Measurements from ENCODE around the gene SLC22A5. TPM values are rescaled to one million over a fixed set of nuclear protein-coding genes. Genes with fewer than 3 reads are reported as not detected.
A peak's percentile ranks its signal among the peaks of the same experiment; 100 is the strongest.

Gene SLC22A5
- total RNA-seq, 2 experiments from 2014 or later = 2.8 to 3.6 TPM

DNA sequence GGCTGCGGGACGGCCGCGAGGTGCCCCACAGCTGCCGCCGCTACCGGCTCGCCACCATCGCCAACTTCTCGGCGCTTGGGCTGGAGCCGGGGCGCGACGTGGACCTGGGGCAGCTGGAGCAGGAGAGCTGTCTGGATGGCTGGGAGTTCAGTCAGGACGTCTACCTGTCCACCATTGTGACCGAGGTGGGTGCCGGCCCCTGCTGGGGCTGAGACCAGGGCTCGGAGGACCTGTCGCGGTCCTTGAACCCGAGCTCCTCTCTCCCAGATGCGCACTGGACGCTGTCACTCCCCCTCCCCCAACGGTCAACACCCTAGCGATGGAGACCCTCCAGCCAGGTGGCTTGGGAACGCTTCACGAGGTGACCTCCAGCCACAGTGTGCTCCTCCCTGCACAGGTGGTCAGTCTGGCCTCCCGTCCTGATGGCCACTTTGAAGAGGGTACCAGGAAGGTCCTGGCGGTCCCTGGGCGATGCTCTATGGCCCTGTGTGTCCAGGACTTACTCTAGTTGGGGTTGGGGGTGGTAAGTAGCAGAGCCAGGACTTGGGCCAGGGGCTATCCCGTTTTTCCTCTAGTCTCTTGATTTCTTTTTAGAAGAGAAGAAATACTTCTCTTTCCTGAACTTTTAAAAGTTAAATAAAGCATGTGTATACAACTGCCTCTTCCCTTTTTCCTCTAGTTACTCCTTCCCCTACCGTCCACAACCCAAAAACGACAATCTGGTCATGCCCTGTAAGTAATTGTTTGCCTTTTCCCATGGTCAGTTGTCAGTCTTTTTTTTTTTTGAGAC, 866 bp downstream of the SLC22A5 start:
- no peaks in the 10 kb centered on the region for H3K27me3 Mint-ChIP-seq
- CTCF ChIA-PET = interaction anchor here (1.0 to 2.7 kb wide), 4 partner anchors 16 to 307 kb away, joined by 3 to 16 read pairs (median 9); no protein-coding TSS in a partner anchor
- intact Hi-C loops (cut with micrococcal nuclease) = no loop called here

DNA sequence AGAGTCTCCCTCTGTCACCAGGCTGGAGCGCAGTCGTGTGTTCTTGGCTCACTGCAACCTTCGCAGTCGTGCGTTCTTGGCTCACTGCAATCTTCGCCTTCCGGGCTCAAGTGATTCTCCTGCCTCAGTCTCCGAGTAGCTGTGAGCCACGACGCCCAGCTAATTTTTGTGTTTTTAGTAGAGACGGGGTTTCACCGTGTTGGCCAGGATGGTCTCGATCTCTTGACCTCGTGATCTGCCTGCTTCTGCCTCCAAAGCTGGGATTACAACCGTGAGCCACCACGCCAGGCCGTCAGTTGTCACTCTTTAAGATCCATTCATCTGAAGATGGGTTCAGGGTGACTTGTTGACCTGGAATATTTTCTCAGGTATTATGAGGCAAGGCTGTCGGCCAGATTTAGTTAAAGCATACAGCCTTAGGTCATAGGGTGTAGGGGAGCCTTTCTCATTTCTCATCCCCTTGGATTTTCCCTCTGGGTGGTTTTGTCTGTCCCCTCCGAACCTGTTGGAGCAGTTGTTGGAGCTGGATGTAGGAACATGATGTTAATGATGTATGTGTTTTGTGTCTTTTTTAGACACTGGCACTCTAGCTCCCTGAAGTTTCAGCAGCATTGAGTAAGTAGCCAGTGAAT, 1.6 kb downstream of the SLC22A5 start:
- Mint-ChIP-seq H3K4me3 (peak overlapping the region; percentile 76), H3K27ac (no peak overlapping the region), H3K27me3 (no peaks in the 10 kb centered on the region), H3K9me3 (no peaks in the 10 kb centered on the region), H3K4me1 (ENCODE audit: low read depth) (peaks cover 24% of the 10 kb centered on the region), H3K36me3 (no peaks in the 10 kb centered on the region)
- CTCF ChIA-PET = interaction anchor here (0.9 to 2.2 kb wide), 8 partner anchors 9 to 308 kb away, joined by 3 to 8 read pairs (median 4); no protein-coding TSS in a partner anchor
- POLR2A ChIA-PET = interaction anchor here (1.1 kb wide), 1 partner anchor 496 kb away, joined by 3 read pairs; the partner anchor contains the start of gene UQCRQ
- intact Hi-C loops (cut with micrococcal nuclease) = no loop called here
- DNase-seq = no peak

More for the DNA sequence above, 866 bp downstream of the SLC22A5 start:
- H3K4me1 Mint-ChIP-seq (ENCODE audit: low read depth) = peaks cover 24% of the 10 kb centered on the region
- POLR2A ChIA-PET = interaction anchor here (1.0 to 1.7 kb wide), 2 partner anchors 77 to 269 kb away, joined by 3 to 18 read pairs; partner anchors contain the start of gene SLC22A4
- no peaks in the 10 kb centered on the region for H3K36me3 Mint-ChIP-seq
- H3K9me3 Mint-ChIP-seq = no peaks in the 10 kb centered on the region
- H3K4me3 Mint-ChIP-seq = peak overlapping the region; percentile 76
- H3K27ac Mint-ChIP-seq = peak overlapping the region; percentile 42
- no peak for DNase-seq

DNA sequence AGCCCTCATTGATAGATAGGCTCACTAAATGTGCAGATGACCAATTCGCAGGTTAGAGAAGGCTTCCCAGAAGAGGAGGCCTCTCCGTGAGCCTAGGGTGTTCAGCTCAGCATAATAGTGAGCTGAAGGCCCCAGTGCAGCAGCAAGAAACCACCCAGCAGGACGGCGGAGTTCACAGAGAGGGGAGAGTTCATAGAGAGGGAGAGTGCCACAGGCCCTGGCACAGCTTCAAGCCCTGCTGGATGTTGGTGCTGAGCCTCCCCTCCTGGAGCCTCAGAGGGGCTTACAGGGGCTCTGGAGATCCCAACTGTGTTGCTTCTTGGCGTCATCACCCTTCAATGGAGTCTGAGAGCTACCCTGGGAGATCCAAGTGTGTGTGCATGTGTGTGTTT, 2.1 kb downstream of the SLC22A5 start:
- CTCF ChIA-PET = interaction anchor here (0.9 to 2.2 kb wide), 8 partner anchors 9 to 308 kb away, joined by 3 to 8 read pairs (median 4); no protein-coding TSS in a partner anchor
- Mint-ChIP-seq H3K9me3 (no peaks in the 10 kb centered on the region), H3K36me3 (no peaks in the 10 kb centered on the region), H3K27me3 (no peaks in the 10 kb centered on the region), H3K27ac (no peak overlapping the region), H3K4me3 (peak overlapping the region; percentile 18), H3K4me1 (ENCODE audit: low read depth) (peaks cover 24% of the 10 kb centered on the region)
- POLR2A ChIA-PET = interaction anchor here (1.1 kb wide), 1 partner anchor 495 kb away, joined by 3 read pairs; the partner anchor contains the start of gene UQCRQ
- DNase-seq = no peak
- intact Hi-C loops (cut with micrococcal nuclease) = no loop called here

DNA sequence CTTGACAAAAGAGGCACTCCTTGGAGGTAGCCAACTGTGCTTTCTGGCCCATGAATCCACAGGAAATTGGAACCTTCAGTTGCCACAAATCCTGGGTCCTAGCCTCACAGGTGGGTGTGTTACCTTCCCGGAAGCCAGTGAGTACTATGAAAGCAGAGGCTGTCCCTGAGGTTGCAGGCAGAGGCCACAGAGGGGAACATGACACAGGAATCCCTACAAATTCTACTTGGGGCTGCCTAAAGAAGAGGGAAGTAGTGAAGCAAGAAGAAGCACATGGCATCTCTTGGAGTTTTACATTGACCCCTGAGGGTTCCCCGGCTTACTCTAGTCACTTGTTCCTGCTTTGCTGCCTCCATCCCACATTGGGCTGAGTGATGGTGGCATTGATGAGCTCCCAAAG, 2.6 kb downstream of the SLC22A5 start:
- H3K27me3 Mint-ChIP-seq = no peaks in the 10 kb centered on the region
- H3K4me3 Mint-ChIP-seq = no peak overlapping the region
- ChIA-PET CTCF (interaction anchor here (1.0 to 2.2 kb wide), 7 partner anchors 8 to 309 kb away, joined by 3 to 8 read pairs (median 4); no protein-coding TSS in a partner anchor), POLR2A (interaction anchor here (1.1 kb wide), 1 partner anchor 495 kb away, joined by 3 read pairs; the partner anchor contains the start of gene UQCRQ)
- no peak overlapping the region for H3K27ac Mint-ChIP-seq
- DNase-seq = no peak
- H3K4me1 Mint-ChIP-seq (ENCODE audit: low read depth) = peaks cover 24% of the 10 kb centered on the region
- intact Hi-C loops (cut with micrococcal nuclease) = no loop called here
- no peaks in the 10 kb centered on the region for H3K9me3 Mint-ChIP-seq
- no peaks in the 10 kb centered on the region for H3K36me3 Mint-ChIP-seq

DNA sequence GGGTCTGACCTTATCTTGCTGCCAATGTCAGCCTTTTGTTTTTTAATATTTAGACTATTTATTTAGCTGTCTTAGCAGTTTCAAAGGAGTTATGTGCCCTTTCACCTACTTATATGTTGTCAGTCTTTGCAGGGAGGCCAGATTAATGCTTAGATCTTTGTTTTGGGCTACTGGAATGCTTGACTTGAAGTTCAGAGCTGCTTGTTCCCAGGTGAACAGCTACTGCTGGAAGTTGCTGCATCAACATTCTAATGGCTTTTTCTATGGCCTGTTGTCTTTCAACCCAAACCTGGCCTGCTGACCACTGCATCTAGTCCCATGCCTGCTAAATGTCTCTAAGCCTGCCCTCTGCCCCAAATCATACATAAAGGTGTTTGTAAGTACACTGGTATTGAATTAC, 3.0 kb downstream of the SLC22A5 start:
- H3K9me3 Mint-ChIP-seq = no peaks in the 10 kb centered on the region
- POLR2A ChIA-PET = no interaction called here

DNA sequence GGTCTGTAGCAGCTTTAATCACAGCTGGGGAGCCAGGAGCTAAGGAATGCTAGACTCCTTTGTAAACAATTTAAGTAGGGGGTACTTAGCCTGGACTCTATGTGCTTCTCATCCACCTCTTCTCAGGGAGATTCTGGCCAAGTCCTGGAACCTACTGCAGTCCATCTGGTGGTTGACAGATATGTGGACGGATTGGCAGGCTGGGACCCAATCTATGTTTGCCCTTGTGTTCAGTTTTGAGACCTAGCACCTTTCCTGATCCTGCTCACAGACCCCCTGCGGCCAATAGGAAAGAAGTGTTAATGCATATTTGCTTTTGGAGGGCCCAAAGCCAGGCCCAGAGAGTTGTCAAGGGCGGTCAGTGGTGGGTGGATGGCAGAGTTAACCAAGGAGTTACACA, 6.4 kb downstream of the SLC22A5 start:
- Mint-ChIP-seq H3K27ac (no peak overlapping the region), H3K27me3 (no peaks in the 10 kb centered on the region), H3K36me3 (no peaks in the 10 kb centered on the region), H3K4me1 (ENCODE audit: low read depth) (peaks cover 13% of the 10 kb centered on the region), H3K4me3 (no peak overlapping the region), H3K9me3 (no peaks in the 10 kb centered on the region)
- ChIA-PET POLR2A (no interaction called here), CTCF (interaction anchor here (1.5 kb wide), 2 partner anchors 124 to 137 kb away, joined by 5 to 7 read pairs; no protein-coding TSS in a partner anchor)
- intact Hi-C loops (cut with micrococcal nuclease) = no loop called here
- no peak for DNase-seq

More for the DNA sequence above, 3.0 kb downstream of the SLC22A5 start:
- no peak overlapping the region for H3K27ac Mint-ChIP-seq
- H3K27me3 Mint-ChIP-seq = no peaks in the 10 kb centered on the region
- no peak for DNase-seq
- no peak overlapping the region for H3K4me3 Mint-ChIP-seq
- CTCF ChIA-PET = interaction anchor here (1.3 to 2.2 kb wide), 4 partner anchors 14 to 309 kb away, joined by 4 to 8 read pairs (median 4); no protein-coding TSS in a partner anchor
- intact Hi-C loops (cut with micrococcal nuclease) = no loop called here
- H3K4me1 Mint-ChIP-seq (ENCODE audit: low read depth) = peaks cover 24% of the 10 kb centered on the region
- no peaks in the 10 kb centered on the region for H3K36me3 Mint-ChIP-seq

DNA sequence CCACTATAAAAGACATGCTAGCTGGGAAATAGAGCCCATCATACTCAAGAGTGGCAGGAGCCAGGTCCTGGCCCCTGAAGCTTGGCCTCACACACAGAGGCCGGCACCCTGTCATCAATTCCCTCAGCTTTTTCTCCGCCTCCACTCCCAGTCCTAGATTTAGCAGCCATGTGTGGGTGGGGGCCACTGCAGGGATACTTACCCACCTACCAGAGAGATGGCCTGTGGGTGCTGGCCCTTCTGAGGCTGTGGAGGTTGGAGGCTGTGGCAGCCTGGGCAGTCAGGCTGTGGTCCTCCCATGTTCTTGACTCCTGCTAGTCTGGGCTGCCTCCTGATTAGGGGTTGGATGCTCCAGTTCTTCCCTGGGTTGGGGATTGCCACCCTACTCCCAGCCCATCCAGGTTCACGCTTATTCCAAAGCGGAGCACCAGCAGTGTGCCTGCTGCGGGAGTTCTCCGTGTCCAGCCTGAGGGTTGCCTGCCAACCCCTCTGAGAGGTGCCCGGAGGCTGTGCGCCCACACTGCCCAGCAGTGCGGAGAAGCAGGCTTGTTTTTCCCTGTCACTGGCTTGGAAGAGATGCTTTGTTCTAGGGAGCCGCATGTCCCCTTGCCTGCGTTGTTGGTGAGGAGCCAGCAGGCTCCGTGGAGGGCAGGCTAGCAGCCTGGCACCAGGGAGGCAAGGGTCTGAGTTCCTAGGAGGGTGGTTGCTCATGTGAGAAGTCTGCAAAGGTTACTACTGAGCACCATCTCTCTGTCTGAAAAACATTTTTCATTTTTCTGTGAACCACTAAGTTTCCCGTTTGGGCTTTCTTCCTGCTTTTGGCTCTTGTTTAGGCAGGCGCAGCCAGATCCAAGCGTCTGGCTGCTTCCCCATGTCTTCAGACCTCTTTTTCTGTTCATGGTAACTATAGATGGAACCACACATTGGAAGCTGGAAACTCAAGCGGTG, 7.5 kb downstream of the SLC22A5 start:
- Mint-ChIP-seq H3K27me3 (no peaks in the 10 kb centered on the region), H3K4me1 (ENCODE audit: low read depth) (peaks cover 3% of the 10 kb centered on the region), H3K4me3 (no peak overlapping the region), H3K36me3 (no peaks in the 10 kb centered on the region), H3K27ac (no peak overlapping the region), H3K9me3 (no peaks in the 10 kb centered on the region)
- CTCF ChIA-PET = no interaction called here
- POLR2A ChIA-PET = no interaction called here
- DNase-seq = no peak
- intact Hi-C loops (cut with micrococcal nuclease) = no loop called here

DNA sequence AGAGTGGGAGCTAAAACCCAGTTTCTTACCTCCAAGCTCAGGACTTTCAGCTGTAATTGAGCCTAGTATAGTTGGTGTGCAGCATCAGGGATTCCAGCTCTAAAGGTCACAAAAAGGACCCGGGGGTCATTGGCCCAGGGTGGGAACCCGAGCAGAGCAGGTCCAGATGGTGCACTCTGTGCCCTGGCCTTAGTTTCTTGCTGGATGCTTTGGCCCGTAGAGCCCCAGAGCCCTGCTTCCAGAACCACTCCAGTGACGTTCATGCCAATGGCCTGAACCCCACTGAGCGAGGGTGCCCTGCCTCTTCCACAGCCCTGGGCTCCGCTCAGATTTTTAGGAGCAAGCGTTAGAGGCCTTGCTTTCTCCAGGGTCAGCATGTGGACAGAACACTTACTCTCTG, 8.2 kb downstream of the SLC22A5 start:
- Mint-ChIP-seq H3K4me1 (ENCODE audit: low read depth) (no peaks in the 10 kb centered on the region), H3K4me3 (no peak overlapping the region), H3K27me3 (no peaks in the 10 kb centered on the region), H3K36me3 (no peaks in the 10 kb centered on the region), H3K27ac (no peak overlapping the region), H3K9me3 (no peaks in the 10 kb centered on the region)
- DNase-seq = no peak
- ChIA-PET CTCF (no interaction called here), POLR2A (no interaction called here)
- intact Hi-C loops (cut with micrococcal nuclease) = no loop called here

DNA sequence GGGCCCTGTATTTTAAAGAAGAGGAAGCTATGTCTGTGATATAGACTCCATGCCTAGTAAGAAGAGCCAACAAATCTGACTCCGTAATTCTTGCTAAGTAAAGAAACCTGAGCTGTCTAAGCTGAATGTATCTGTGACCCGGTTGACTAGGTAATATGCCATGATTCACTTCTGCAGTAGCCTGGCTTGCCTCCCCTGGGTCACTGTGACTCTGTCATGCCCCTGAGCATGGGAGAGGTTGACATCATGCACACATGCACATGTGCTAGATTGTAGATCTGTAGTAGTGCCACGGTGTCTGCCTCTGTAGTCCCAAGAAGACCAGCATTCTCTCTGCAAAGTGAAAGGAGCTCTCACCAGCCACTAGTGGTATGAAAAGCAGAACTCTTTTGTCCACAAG, 9.1 kb downstream of the SLC22A5 start:
- ChIA-PET CTCF (interaction anchor here (1.0 to 1.5 kb wide), 4 partner anchors 10 to 200 kb away, joined by 3 to 5 read pairs (median 4); no protein-coding TSS in a partner anchor), POLR2A (no interaction called here)
- Mint-ChIP-seq H3K27ac (no peak overlapping the region), H3K27me3 (no peaks in the 10 kb centered on the region), H3K4me3 (no peak overlapping the region), H3K36me3 (no peaks in the 10 kb centered on the region), H3K4me1 (ENCODE audit: low read depth) (no peaks in the 10 kb centered on the region), H3K9me3 (no peaks in the 10 kb centered on the region)
- intact Hi-C loops (cut with micrococcal nuclease) = no loop called here
- no peak for DNase-seq

DNA sequence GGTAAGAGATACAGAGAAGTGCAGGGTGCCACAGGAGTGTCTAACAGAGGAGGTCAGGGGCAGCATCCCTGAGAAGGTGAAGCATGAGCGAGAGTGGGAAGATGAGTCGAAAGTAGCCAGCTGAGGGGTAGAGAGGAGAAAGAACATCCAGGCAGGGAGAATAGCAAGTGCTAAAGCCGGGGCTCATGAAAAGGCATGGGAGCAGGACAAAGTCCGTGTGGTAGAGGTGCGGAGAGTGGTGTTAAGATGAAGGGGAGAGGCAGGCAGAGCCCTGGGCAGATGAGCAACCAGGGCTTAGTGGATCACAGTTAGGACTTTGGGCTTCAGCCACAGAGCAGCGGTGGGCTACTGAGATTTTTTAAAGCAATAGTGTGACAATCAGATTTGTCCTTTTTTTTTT, 10.5 kb downstream of the SLC22A5 start:
- no peak overlapping the region for H3K4me3 Mint-ChIP-seq
- intact Hi-C loops (cut with micrococcal nuclease) = no loop called here
- H3K36me3 Mint-ChIP-seq = no peaks in the 10 kb centered on the region
- POLR2A ChIA-PET = interaction anchor here (1.4 kb wide), 1 partner anchor 11 kb away, joined by 3 read pairs; the partner anchor contains the start of gene SLC22A5
- no peaks in the 10 kb centered on the region for H3K27me3 Mint-ChIP-seq
- no peak overlapping the region for H3K27ac Mint-ChIP-seq
- no peaks in the 10 kb centered on the region for H3K9me3 Mint-ChIP-seq
- peaks cover under 1% of the 10 kb centered on the region for H3K4me1 Mint-ChIP-seq (ENCODE audit: low read depth)
- DNase-seq = no peak
- CTCF ChIA-PET = interaction anchor here (1.1 to 1.2 kb wide), 2 partner anchors 9 to 440 kb away, joined by 3 to 4 read pairs; no protein-coding TSS in a partner anchor

DNA sequence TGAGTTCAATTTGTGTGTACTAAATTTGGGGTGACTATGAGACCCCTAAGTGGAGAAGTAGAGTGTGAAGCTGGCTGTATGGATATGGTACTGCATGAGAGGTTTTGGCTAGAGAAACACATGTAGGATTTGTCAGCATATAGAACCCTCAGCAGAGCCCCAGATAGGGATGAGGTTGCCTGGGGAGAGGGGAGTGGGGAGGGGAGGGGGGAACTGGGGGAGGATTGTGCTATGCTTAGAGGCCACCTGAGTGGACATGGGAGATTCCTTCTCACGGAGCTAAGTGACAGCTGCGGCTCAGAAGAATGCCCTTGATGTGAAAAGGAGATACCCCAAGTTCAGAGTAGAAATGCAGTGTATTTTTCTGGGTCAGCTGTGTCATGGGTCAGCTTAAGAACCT, 11.2 kb downstream of the SLC22A5 start:
- H3K4me1 Mint-ChIP-seq (ENCODE audit: low read depth) = peaks cover 7% of the 10 kb centered on the region
- H3K27me3 Mint-ChIP-seq = no peaks in the 10 kb centered on the region
- no peak for DNase-seq
- H3K9me3 Mint-ChIP-seq = no peaks in the 10 kb centered on the region
- ChIA-PET POLR2A (no interaction called here), CTCF (interaction anchor here (0.8 to 1.2 kb wide), 4 partner anchors 9 to 441 kb away, joined by 3 to 4 read pairs (median 3); no protein-coding TSS in a partner anchor)
- intact Hi-C loops (cut with micrococcal nuclease) = no loop called here
- H3K27ac Mint-ChIP-seq = no peak overlapping the region
- H3K36me3 Mint-ChIP-seq = no peaks in the 10 kb centered on the region
- no peak overlapping the region for H3K4me3 Mint-ChIP-seq
